GM21619 (cell line): ENCODE measurements around the gene CNTN6.

ENCODE experiments used
- ATAC-seq: cut with Tn5 transposase; IDR thresholded peaks from one replicate; pipeline ENCODE4 v1.9.1; 2021; ENCODE audit not compliant: unreplicated experiment

CNTN6 gene

DNA sequence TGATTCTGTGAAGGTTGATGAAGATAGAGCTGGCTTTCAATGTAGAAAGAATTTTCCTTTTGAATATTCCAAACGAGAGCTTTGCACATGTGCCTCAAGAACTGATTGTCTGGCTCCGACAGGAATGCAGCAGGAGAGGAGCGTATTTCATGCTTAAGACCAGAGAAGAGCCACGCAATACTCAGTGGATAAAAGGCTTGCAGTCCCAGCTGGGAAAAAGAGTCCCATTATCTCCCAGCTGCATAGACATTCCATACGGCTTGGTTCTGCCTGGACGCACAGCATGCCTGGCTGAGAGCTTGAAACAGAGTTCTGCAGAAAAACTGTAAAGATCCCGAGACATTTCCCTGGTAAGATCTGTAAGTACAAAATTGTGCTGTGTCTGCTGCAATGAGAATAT lies at the start of gene CNTN6:
Gene CNTN6, plus strand, starts transcription at position 254 of the 400 bp plus-strand sequence. CDS start 54,985 bp downstream, outside the sequence.
- ATAC-seq, result no peak

GRCh38 chr3:1048558-1048957 lies 44.3 kb upstream of the CNTN6 start:
- ATAC-seq, result no peak

- no peak for ATAC-seq
Measured at GRCh38 chr3:1055870-1056269, 37.0 kb upstream of the CNTN6 start.

- no peak for ATAC-seq
Measured at GRCh38 chr3:1056744-1057143, 36.1 kb upstream of the CNTN6 start.

- ATAC-seq, result no peak
Measured at GRCh38 chr3:1057436-1057835, 35.4 kb upstream of the CNTN6 start.

DNA sequence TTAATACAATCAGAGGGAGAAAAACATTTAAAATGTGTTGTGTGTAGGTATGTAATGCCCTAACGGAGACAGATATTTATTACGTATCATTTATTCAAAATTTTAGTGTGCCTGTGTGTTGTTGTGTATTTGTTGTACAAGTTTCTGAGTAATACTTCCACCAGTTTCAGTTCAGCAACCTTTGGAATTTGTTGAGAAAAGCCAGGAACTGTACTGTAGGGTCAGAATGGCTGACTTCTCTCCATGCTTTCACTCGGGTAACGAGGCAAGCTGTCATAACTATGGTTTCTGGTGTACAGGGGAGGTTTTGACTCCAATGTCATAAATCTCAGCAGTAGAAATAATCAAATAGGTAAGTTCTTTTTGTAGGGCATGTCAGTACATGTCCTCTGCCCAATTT lies 23.8 kb upstream of the CNTN6 start:
- ATAC-seq, result no peak

DNA sequence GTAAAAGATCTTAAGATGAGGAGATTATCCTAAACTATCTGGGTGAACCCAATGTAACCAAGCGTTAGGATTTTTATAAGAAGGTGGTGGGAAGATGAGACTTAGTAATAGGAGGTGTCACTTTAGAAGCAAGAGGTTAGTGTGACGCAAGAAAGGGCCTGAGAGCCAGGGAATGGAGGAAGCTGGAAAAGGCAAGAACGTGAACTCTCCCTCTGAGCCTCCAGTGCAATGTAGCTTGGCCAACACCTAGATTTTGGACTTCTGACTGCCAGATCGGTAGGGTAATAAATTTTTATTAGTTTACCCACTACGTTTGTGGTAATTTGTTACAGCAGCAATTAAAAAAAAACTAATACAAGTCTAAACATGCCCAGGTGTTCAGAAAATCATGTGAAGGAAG lies 20.8 kb upstream of the CNTN6 start:
- ATAC-seq, result no peak

DNA sequence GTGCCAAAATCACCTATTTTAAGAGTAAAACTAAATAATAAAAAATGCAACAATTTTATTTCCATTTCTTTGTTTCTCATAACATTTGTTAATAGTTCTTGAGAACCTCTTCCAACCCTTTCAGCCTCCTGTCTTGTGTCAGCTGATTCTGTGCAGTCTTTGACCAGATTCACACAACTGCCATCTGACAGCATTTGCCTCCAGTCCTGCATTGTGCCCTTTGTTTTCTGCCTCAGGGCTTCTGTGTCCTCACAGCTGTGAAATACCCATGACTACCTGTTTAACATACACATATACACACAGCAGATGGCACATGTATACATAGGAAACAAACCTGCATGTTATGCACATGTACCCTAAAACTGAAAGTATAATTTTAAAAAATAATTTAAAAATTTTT lies 13.2 kb upstream of the CNTN6 start:
- no peak for ATAC-seq

GRCh38 chr3:1082108-1082507 lies 10.7 kb upstream of the CNTN6 start:
- peak; percentile 72 for ATAC-seq

DNA sequence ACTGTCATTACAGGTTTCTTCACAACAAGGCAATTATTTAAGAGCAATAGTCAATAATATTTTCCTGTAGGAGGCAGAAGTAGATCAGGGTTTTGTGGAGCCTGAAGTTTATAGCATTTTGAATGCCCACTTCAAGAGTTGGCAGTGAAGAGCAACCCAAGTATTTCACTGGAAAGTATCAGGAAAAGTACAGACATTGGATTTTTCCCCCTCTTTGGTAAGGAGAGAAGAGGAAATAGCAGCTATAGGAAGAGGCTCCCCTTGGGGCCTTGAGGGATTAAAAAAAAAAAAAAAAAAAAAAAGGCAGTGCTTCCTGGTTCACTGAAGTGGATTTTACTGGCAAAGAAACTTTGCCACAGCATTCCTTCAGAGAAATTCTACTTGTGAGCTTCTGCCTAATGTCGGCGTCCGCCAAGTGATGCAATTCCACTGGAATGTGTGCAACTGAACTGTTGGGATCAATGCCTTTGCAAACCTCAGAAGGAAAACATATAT lies 5.7 kb upstream of the CNTN6 start:
- ATAC-seq, result no peak

DNA sequence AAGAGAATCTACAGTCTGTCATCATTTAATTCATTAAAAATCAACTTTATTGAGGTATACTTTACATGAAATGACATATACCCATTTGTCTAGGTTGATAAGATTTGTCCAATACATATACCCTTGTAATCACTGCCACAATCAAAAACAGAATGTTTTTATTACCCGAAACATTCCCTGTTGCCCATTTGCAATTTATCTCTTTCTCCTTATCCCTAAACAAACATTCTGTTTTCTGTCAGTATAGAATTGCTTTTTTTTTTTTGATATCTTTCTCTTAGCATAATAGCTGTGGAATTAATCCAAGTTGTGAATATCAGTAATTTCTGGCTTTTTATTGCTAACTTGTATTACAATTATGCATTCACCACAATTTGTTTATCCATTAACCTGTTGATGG lies 4.3 kb upstream of the CNTN6 start:
- ATAC-seq, result no peak

GRCh38 chr3:1091286-1091685 lies 1.5 kb upstream of the CNTN6 start:
- ATAC-seq, result no peak

DNA sequence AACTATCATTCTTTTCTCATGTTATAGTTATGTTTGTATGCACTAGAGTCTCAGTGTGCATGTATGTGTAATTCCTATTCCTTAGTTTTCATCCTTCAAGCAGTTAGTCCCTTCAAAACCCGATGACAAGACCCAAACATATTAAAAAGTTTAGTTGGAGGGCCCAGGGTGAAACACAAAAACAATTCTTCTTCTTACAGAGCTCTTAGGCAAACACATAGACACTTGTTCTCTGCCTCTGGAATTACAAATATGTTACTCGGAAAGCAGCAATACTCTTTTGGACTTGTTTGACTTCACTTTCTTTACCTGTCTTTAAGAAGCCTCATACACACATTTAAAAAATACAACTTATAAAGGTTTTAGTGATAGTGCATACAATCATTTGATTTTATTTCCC lies 763 bp upstream of the CNTN6 start:
- ATAC-seq, result no peak

- no peak for ATAC-seq
Measured at GRCh38 chr3:1093217-1093616, 393 bp downstream of the CNTN6 start.

- no peak for ATAC-seq
Measured at GRCh38 chr3:1103525-1103924, 10.7 kb downstream of the CNTN6 start.

GRCh38 chr3:1117843-1118473 lies 25.1 kb downstream of the CNTN6 start:
- no peak for ATAC-seq

DNA sequence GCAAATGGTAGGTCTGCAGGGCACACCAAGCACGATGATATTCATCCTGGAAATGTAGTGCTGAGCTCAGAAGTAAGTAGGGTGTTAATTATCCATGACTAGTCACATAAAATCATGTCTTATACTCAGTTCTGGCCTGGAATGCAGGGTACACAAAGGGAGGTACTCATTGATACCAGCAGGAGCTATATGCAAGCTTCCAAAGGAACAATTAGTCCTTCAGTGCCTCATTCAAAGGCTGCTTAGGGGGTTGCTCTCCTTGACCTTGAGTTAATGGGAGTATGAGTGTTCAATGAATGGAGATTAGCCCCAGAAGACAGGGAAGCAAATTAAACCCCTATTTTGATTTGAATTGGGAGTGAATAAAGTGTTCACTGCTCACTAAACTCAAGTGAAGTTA lies 38.3 kb downstream of the CNTN6 start:
- no peak for ATAC-seq

DNA sequence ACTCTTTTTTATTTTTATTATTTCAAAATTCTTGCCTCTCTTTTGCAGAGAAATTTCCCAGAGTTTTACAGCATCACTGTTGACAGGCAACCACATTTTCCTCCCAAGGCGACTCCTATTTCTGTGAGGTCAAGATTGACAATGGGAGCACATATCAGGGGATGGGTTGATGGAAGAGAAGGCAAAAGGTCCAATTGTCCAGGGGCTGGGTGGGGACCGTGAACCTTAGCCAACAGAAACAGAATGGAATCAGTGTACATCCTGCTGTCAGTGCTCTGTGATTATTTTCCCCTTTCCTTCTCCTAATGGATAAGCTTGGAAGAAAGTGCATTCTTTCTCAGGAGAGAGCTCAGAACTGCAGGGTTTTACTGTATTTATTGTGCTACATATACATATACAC lies 42.4 kb downstream of the CNTN6 start:
- ATAC-seq, result no peak

DNA sequence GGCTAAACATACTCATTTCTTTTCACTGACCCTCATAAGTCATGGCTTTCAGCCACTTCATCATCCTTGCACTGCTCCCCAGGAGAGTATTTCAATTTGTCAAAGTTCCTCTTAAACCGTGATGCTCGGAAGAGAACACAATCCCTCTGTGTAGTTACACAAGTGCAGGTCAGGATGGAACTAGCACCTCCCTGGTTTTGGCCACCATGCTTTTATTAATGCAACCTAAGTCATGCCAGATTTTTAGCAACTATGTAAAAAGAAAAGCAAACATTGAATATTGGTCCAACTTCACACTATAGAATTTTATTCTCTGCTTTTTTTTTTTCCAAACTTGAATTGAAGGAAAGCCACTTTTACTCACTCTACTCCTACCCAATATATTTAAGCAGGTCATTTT lies 45.2 kb downstream of the CNTN6 start:
- no peak for ATAC-seq

- no peak for ATAC-seq
Measured at GRCh38 chr3:1139071-1139470, 46.2 kb downstream of the CNTN6 start.

DNA sequence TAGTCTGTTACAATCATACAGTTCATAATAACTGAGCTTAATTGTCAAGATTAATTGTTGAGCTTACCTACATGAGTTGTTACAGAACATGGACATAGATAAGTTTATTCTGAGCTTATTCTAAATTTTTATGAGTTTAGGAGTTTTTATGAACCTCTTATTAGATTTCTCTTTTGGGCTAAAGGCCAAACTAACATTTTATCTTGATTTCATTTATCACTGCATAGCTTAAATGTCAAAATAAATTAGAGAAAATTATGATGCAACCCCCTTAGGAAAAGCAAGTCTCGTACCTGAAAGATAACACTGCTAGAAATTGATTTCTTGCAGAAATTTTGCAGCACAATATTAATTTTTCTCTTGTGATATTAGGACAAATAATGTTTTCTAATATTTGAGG lies 54.5 kb downstream of the CNTN6 start:
- no peak for ATAC-seq

GRCh38 chr3:1147819-1148218 lies 55.0 kb downstream of the CNTN6 start:
- ATAC-seq, result no peak

DNA sequence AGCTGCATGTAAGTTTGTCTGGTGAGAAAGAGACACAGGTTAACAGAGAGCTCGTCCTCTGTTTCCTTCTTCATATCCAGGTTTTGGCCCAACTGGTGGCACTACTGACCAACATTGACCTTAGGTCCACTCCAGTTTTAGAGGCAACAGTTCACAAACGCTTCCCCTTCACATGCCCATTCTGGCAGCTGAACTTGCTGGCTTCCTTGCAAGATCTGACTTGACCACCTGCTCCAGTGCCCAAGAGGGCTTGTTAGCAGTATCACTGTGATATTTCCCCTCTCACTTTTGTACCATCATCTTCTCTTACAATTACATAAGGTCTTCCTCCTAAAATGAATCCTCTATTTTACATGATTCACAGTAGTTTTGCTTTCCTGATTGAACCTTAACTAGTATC lies 71.3 kb downstream of the CNTN6 start:
- ATAC-seq, result no peak
